OCI-LY7 (cell line): ENCODE data around the gene SLC35G2.

Experiments
- CTCF ChIP-seq: fragments of 200-600 bp; sonication (generic); conservative IDR thresholded peaks from 2 replicates; pipeline ENCODE4 v1.5.1; 2014; ENCODE audit warnings: mild to moderate bottlenecking, antibody characterized with exemption, low read length, moderate library complexity, mixed read lengths
- EZH2phosphoT487 ChIP-seq: fragments of 200-600 bp; sonication (generic); IDR thresholded peaks from 2 replicates; pipeline ENCODE4 v1.6.1; 2018; ENCODE audit warnings: low read depth, borderline replicate concordance, mild to moderate bottlenecking, mixed run types, antibody characterized with exemption, low read length, moderate library complexity, mixed read lengths

- TF ChIP-seq CTCF (no peak), EZH2phosphoT487 (peak; percentile 97)
Measured at GRCh38 chr3:136819392-136819730, 435 bp downstream of the SLC35G2 start.
